HG03565 (cell line): ENCODE measurements around the gene GPR17.

Experiments
- ATAC-seq: cut with Tn5 transposase; IDR thresholded peaks from one replicate; pipeline ENCODE4 v1.9.1; 2021; ENCODE audit warnings: mild to moderate bottlenecking, moderate library complexity; ENCODE audit not compliant: unreplicated experiment

GPR17 gene

GRCh38 chr2:127645395-127646291 is at the start of gene GPR17:
TSS of gene GPR17 (plus strand) at chr2:127646153. CDS start at chr2:127650736, 4,583 bp downstream.
- no peak for ATAC-seq

- no peak for ATAC-seq
Observed at GRCh38 chr2:127596311-127597045, 49.5 kb upstream of the GPR17 start.

- ATAC-seq: no peak
Observed at GRCh38 chr2:127597046-127597983, 48.6 kb upstream of the GPR17 start.

GRCh38 chr2:127597984-127598380 is 48.0 kb upstream of the GPR17 start:
- ATAC-seq: no peak

- no peak for ATAC-seq
Observed at GRCh38 chr2:127598711-127599110, 47.2 kb upstream of the GPR17 start.

GRCh38 chr2:127599211-127599610 is 46.7 kb upstream of the GPR17 start:
- ATAC-seq: no peak

- ATAC-seq: no peak
Observed at GRCh38 chr2:127604986-127605385, 41.0 kb upstream of the GPR17 start.

GRCh38 chr2:127605691-127606263 is 40.2 kb upstream of the GPR17 start:
- no peak for ATAC-seq

- no peak for ATAC-seq
Observed at GRCh38 chr2:127606625-127607398, 39.1 kb upstream of the GPR17 start.

- no peak for ATAC-seq
Observed at GRCh38 chr2:127607399-127607908, 38.5 kb upstream of the GPR17 start.

- ATAC-seq: no peak
Observed at GRCh38 chr2:127608061-127609030, 37.6 kb upstream of the GPR17 start.

- no peak for ATAC-seq
Observed at GRCh38 chr2:127609031-127609751, 36.8 kb upstream of the GPR17 start.

GRCh38 chr2:127609818-127610217 is 36.1 kb upstream of the GPR17 start:
- no peak for ATAC-seq

- ATAC-seq: no peak
Observed at GRCh38 chr2:127610561-127610960, 35.4 kb upstream of the GPR17 start.

GRCh38 chr2:127611076-127611925 is 34.7 kb upstream of the GPR17 start:
- ATAC-seq: no peak

- ATAC-seq: no peak
Observed at GRCh38 chr2:127612111-127612822, 33.7 kb upstream of the GPR17 start.
